ENCODE measurements around the gene EIF4G2.
"Not testable (repeated sequence)": the region's sequence is repeated elsewhere in the genome, so short reads cannot be mapped to it uniquely, and the experiment has no call there.

The EIF4G2 gene

DNA sequence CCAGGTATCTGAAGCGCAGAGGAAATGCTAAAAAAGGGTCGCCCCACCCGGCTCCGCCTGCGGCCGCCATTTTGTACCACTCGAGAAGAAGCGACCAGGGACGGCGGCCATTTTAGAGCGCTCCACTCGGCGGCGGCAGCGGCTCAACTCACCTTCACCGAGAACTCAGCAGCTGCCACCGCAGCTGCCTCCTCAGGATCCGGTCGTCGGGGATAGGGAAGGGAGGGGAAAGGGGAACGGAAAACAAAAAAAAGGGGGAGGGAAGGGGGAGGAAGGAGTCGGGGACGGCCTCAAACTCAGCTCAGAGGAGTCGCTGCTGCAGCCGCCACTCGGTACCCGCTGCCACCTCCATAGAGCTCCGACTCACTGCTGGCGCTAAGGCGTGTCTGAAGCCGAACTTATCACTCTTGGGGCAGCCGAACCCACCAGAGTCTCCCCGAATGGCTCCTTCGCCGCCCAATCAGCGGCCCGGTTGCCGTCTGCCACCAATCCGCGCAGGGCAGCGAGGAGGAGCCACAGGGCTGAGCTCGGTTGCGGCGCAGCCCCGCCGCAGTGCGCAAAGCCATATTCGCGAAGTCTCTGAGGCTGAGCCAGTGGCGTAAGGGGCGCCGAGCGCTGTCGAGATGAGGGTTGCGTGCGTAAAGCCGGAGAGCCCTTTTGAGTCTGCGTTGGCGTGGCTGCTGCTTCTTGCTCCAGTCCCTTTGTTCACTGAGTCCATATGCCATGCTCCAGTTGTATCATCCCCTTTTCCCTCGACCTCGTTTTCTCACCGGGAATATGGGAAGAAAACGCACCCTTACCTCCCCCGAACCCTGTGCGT is at the start of gene EIF4G2:
Gene EIF4G2 (minus strand): TSS at position 374 of the 820 bp plus-strand sequence.
- DNase-seq, result peak; percentile 97

- peak; percentile 93 to 95 for DNase-seq
Observed at GRCh38 chr11:10857709-10858438, 49.1 kb upstream of the EIF4G2 start, which contains the start of gene ZBED5. ZBED5 (minus strand) TSS chr11:10858053; CDS start chr11:10854945, 3,108 bp downstream.

- DNase-seq, result peak in 1 of 2 experiments; percentile 34
Observed at GRCh38 chr11:10857459-10857708, 48.7 kb upstream of the EIF4G2 start.

GRCh38 chr11:10856689-10857458 is 48.1 kb upstream of the EIF4G2 start:
- no peak for DNase-seq

- no peak for DNase-seq
Observed at GRCh38 chr11:10855295-10855694, 46.6 kb upstream of the EIF4G2 start.

GRCh38 chr11:10847960-10848860 is 39.5 kb upstream of the EIF4G2 start:
- no peak for DNase-seq

DNA sequence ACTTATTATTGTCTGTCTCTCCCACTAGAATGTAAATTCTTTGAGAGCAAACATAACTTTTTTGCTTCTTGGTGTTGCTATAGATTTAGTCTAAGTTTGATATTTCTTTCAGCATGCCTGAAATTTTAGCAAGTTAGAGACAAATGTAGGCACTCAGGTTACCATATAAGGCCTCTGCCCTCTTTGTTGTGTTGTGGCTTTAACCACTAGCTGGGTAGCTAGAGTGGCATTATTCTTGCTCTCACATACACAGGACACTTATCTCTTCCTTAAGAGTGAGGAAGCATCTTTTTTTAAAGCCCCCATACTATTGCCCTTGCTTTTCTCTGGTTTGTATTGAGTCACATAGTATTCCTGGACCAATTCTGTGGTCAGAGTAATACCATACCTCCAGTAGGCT is 37.9 kb upstream of the EIF4G2 start:
- no peak for DNase-seq

- DNase-seq, result no peak
Observed at GRCh38 chr11:10845589-10845988, 36.9 kb upstream of the EIF4G2 start.

GRCh38 chr11:10844796-10845195 is 36.1 kb upstream of the EIF4G2 start:
- DNase-seq, result no peak

DNA sequence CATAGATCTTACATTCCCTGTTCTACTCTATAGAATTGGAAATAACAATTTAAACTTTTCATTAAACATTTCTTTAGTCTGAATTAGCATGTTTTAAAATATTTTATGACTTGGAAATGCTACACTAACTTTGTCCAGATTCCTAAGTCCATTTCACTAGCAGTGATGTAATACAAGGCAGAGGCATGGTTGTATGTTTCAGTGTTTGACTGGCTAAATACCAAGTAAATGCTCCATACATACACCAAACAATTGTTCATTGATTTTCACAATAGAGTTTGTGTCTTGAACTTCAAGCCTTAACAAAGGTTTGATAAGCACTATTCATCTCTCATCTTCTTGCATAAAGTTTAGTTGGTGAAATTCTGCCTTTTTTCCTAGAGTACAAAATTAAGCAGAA is 35.6 kb upstream of the EIF4G2 start:
- no peak for DNase-seq

GRCh38 chr11:10838881-10839280 is 30.2 kb upstream of the EIF4G2 start:
- DNase-seq, result no peak

- DNase-seq, result no peak
Observed at GRCh38 chr11:10838083-10838482, 29.4 kb upstream of the EIF4G2 start.

GRCh38 chr11:10836884-10837283 is 28.2 kb upstream of the EIF4G2 start:
- not testable (repeated sequence) for DNase-seq

DNA sequence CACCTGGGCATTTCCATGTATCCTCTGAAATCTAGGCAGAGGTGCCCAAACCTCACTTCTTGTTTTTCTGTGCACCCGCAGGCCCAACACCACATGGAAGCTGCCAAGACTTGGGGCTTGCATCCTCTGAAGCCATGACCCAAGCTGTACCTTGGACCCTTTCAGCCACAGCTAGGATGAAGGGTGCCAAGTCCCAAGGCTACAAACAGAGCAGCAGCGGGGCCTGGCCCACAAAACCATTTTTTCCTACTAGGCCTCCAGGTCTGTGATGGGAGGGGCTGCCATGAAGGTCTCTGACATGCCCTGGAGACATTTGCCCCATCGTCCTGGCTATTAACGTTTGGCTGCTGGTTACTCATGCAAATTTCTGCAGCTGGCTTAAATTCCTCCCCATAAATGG is 20.4 kb upstream of the EIF4G2 start:
- DNase-seq, result no peak

GRCh38 chr11:10828402-10828801 is 19.7 kb upstream of the EIF4G2 start:
- DNase-seq, result no peak

DNA sequence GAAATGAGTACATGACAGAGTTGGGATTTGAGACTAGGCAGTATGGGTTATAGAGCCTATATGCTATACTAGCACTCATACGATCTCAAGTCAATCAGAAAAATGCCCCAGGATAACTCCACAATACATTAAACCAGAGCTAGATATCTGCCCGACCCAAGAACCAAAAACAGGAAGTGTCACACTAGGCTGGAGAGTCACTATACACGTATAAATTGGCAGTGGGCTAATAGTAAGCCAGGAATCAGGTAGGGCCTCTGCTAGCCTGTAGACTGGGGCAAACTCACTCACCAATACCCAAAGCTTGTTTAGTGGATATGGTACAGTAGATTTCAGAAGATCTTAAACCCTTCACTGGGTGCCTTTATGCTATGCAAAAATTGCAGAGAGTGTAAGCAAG is 16.2 kb upstream of the EIF4G2 start:
- DNase-seq, result no peak

GRCh38 chr11:10823152-10823579 is 14.4 kb upstream of the EIF4G2 start:
- DNase-seq, result no peak

DNA sequence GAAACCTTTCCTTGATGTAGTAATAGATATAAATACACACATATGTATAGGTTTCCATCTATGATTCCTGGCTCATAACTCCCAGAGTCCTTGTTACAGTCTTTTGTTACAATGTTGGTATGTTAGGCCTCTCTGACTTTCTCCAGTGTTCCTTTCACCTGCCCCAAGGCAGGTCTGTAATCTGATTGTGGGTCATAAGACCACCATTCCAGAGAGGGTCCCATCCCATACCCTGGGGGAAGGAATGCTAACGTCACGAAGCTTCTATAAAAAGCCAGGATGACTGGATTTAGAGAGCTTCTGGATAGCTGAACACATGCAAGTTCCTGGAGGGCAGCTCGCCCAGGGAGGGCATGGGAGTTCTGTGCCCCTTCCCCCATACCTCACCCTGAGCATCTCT is 13.8 kb upstream of the EIF4G2 start:
- not testable (repeated sequence) for DNase-seq

DNA sequence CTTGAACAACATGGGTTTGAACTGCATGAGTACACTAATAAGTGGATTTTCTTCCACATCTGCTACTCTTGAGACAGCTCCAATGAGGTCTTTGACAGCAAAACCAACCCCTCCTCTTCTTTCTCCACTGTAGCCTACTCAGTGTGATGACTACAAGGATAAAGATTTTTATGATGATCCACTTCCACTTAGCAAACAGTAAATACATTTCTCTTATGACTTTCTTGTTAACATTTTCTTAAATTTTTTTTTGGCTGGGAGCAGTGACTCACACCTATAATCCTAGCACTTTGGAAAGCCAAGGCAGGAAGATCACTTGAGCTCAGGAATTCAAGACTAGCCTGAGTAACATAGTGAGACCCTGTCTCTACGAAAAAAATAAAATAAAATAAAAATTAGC is 9.9 kb upstream of the EIF4G2 start:
- no peak for DNase-seq

GRCh38 chr11:10813945-10814344 is 5.2 kb upstream of the EIF4G2 start:
- DNase-seq, result no peak

GRCh38 chr11:10809373-10810160 is 841 bp upstream of the EIF4G2 start:
- DNase-seq, result peak; percentile 51 to 60

DNA sequence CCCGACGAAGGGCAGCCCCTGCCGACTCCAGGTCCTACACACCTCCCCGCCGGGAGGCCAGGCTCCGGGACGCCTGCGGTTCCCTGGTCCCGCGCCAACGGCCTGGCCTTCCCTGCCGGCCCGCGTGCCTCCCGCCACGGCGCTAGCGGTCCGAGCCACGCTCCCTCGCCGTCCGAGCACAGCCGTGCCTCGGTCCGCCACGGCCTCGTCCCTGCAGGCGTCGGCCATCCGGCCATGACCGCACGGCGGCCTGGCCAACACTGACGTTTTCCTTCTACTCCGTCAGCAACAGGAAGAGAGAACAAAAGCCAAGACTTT is 532 bp downstream of the EIF4G2 start:
- DNase-seq, result no peak
